Ovary (tissue), 3 donors: ENCODE data around the gene BMPR1A.

ENCODE experiments used
- EP300 ChIP-seq: sonication (generic); formaldehyde crosslinking; IDR thresholded peaks from one replicate; pipeline ENCODE4 v1.6.1; 2017; ENCODE audit warnings: antibody characterized with exemption
- POLR2A ChIP-seq: fragments of 450-650 bp; IDR thresholded peaks from one replicate; pipeline ENCODE4 v1.6.1; 2017; ENCODE audit warnings: antibody characterized with exemption, mild to moderate bottlenecking, moderate library complexity
- TF ChIP-seq, protein P1 (sequence below), 3 donors: fragments of 450-650 bp in 2 of 3; fragments of 200-600 bp in 1 of 3; IDR thresholded peaks; one replicate each; pipeline versions ENCODE4 v1.5.1 to v1.8.0; 2016 to 2022; ENCODE audit warnings: antibody characterized with exemption in 3 of 3, mild to moderate bottlenecking in 1 of 3
- donor health status: DM: no; HTN: no; CAD: no.

DNA sequence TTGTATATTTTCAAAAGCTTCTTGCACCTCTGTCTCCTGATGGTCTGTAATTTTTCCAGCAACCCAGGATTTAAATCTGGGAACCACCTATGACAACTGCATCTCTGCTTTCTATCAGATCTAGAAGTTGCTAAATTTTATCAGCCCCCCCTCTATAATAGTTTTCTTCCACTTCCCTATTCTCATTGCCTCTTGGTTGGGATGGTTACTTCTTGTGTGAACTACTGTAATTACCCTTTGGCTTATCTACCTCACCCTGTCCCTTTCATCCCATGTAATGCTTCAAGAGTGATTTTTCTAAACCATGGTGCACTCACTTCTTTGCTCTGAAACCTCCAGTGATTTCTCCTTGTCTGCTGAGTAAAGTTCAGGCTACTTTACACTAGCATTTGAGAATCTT, 92.3 kb downstream of the BMPR1A start:
- TF ChIP-seq, protein P1, sequence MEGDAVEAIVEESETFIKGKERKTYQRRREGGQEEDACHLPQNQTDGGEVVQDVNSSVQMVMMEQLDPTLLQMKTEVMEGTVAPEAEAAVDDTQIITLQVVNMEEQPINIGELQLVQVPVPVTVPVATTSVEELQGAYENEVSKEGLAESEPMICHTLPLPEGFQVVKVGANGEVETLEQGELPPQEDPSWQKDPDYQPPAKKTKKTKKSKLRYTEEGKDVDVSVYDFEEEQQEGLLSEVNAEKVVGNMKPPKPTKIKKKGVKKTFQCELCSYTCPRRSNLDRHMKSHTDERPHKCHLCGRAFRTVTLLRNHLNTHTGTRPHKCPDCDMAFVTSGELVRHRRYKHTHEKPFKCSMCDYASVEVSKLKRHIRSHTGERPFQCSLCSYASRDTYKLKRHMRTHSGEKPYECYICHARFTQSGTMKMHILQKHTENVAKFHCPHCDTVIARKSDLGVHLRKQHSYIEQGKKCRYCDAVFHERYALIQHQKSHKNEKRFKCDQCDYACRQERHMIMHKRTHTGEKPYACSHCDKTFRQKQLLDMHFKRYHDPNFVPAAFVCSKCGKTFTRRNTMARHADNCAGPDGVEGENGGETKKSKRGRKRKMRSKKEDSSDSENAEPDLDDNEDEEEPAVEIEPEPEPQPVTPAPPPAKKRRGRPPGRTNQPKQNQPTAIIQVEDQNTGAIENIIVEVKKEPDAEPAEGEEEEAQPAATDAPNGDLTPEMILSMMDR (IDR thresholded peaks at IDR 0.05), result no peak
- TF ChIP-seq POLR2A (no peak), EP300 (no peak)
